Thymus (tissue), 11 donors: ENCODE data around the gene ADAMTS17. TPM values are rescaled to one million over a fixed set of nuclear protein-coding genes. Genes with fewer than 3 reads are reported as not detected.

Source experiments
- DNase-seq, 9 donors: peaks; one replicate each; pipeline ENCODE4 v3.0.0-alpha.2; 2013; ENCODE audit warnings: low spot score in 9 of 9, low read depth in 6 of 9, missing footprints in 1 of 9
- H3K27ac ChIP-seq, 2 donors: one replicate each; pipeline ENCODE4 v1.5.1; 2013; ENCODE audit warnings: control low read depth in 1 of 2, low read depth in 1 of 2, low read length in 1 of 2, mild to moderate bottlenecking in 1 of 2, moderate library complexity in 1 of 2
- H3K27me3 ChIP-seq, 2 donors: one replicate each; pipeline ENCODE4 v1.5.1; 2013; ENCODE audit warnings: low read length in 1 of 2; ENCODE audit not compliant: control insufficient read depth in 2 of 2, insufficient read depth in 1 of 2
- H3K36me3 ChIP-seq, 2 donors: one replicate each; pipeline ENCODE4 v1.5.1; 2013; ENCODE audit warnings: low read length in 1 of 2, mild to moderate bottlenecking in 1 of 2, moderate library complexity in 1 of 2; ENCODE audit not compliant: control insufficient read depth in 2 of 2, insufficient read depth in 2 of 2
- H3K4me1 ChIP-seq, 2 donors: one replicate each; pipeline ENCODE4 v1.5.1; 2013; ENCODE audit warnings: low read length in 2 of 2; ENCODE audit not compliant: control insufficient read depth in 2 of 2, insufficient read depth in 2 of 2
- H3K4me3 ChIP-seq, 2 donors: one replicate each; pipeline ENCODE4 v1.5.1; 2013; ENCODE audit warnings: low read length in 2 of 2, control low read depth in 1 of 2, mild to moderate bottlenecking in 1 of 2
- H3K9me3 ChIP-seq, 2 donors: one replicate each; pipeline ENCODE4 v1.5.1; 2013; ENCODE audit warnings: low read length in 1 of 2, mild to moderate bottlenecking in 1 of 2; ENCODE audit not compliant: control insufficient read depth in 2 of 2, insufficient read depth in 1 of 2
- whole genome bisulfite sequencing: extraction: QIAGEN DNeasy Blood & Tissue Kit; methylation state at CpG from one replicate; pipeline ENCODE4 v1.1.7; 2013; 5-methylcytosine and 5-hydroxymethylcytosine counted together
- polyA plus RNA-seq: library from polyadenylated mRNA; stranded (reverse); fragments of 200-250 nt; gene quantifications from one replicate; pipeline ENCODE4 v1.2.3, GENCODE V29; 2013
- total RNA-seq: library from RNA; stranded (reverse); fragments of 120-200 nt; gene quantifications from one replicate; pipeline ENCODE4 v1.2.4, GENCODE V29; 2013
- donor health status: healthy.

The ADAMTS17 gene
- total and polyA plus RNA-seq, 2 donors: 5.6 to 10.4 TPM

DNA sequence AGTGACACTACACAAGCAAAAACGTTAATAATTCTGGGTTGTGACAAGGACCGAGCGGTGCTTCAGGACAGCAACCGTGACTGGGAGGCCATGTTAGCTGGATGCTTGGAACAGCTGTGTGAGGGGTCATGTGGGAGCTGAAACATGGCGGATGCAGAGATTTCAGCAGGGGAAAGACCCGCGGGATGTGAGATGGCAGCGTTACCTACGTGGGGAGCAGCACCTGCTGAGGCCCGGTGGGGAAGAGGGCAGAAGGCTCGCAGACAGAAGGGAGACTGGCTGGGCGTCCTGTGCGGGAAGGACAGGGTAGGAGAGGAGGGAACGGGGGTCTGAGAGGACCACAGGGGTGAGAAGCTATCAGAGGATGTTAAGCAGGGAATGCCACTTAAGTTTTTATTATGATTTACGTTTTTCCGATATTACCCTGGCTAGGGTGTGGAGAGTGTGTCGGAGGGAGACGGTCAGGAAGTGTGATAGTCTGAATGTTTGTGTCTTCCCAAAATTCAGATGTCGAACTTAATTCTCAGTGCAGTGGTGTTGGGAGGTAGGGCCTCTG lies 379.7 kb downstream of the ADAMTS17 start:
- WGBS: 96% methylated on average over 19 of the region's 19 CpGs
- no peaks in the 10 kb centered on the region for H3K9me3 ChIP-seq
- H3K4me1 ChIP-seq: no peaks in the 10 kb centered on the region
- no peaks in the 10 kb centered on the region for H3K36me3 ChIP-seq
- DNase-seq: no peak
- H3K27me3 ChIP-seq: no peaks in the 10 kb centered on the region
- no peak overlapping the region for H3K27ac ChIP-seq
- H3K4me3 ChIP-seq: no peak overlapping the region

- no peaks in the 10 kb centered on the region for H3K27me3 ChIP-seq
- no peak overlapping the region for H3K4me3 ChIP-seq
- H3K4me1 ChIP-seq: no peaks in the 10 kb centered on the region
- WGBS: 53% methylated on average over 12 of the region's 12 CpGs
- no peaks in the 10 kb centered on the region for H3K36me3 ChIP-seq
- no peak overlapping the region for H3K27ac ChIP-seq
- DNase-seq: no peak
- H3K9me3 ChIP-seq: no peaks in the 10 kb centered on the region
Measured at GRCh38 chr15:99961011-99961441, 380.7 kb downstream of the ADAMTS17 start.

GRCh38 chr15:99959326-99959725 lies 382.4 kb downstream of the ADAMTS17 start:
- Histone ChIP-seq H3K36me3 (no peaks in the 10 kb centered on the region), H3K4me3 (no peak overlapping the region), H3K4me1 (no peaks in the 10 kb centered on the region), H3K9me3 (no peaks in the 10 kb centered on the region), H3K27me3 (no peaks in the 10 kb centered on the region), H3K27ac (no peak overlapping the region)
- WGBS: 91% methylated on average over 6 of the region's 6 CpGs
- no peak for DNase-seq

DNA sequence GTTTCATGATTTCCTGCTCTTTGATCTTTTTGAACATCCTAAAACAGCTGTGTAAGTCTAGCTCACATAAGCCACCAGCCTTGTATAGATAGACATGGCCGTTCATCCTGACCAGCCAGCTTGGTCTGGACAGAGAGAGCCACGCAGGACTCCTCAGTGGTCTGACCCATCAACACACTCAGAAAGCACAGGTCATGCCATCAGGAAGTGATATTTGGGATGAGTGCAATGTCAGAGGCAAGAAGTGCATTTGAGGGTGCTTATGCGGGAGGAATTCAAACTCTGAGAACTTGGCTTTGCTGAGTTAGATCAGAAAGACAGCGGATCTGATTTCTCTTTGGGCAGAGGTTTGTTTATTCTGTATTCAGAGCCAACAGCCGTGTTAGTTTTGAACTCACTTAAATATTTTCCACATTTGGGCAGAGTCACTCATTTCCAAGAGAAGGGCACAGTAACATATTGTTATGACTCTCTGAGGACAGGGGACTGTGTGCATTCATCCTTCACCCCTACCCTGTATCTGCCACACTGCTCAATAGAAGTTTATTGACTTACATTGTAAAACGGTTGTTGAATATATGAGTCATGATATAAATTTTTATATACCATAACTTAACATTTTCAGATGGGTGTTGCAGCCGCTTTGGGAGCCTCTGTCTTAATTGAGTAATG lies 383.2 kb downstream of the ADAMTS17 start:
- H3K9me3 ChIP-seq: no peaks in the 10 kb centered on the region
- no peak overlapping the region for H3K27ac ChIP-seq
- H3K27me3 ChIP-seq: no peaks in the 10 kb centered on the region
- no peak overlapping the region for H3K4me3 ChIP-seq
- H3K36me3 ChIP-seq: no peaks in the 10 kb centered on the region
- H3K4me1 ChIP-seq: no peaks in the 10 kb centered on the region
- 81% methylated on average over 7 of the region's 7 CpGs for WGBS
- DNase-seq: no peak

DNA sequence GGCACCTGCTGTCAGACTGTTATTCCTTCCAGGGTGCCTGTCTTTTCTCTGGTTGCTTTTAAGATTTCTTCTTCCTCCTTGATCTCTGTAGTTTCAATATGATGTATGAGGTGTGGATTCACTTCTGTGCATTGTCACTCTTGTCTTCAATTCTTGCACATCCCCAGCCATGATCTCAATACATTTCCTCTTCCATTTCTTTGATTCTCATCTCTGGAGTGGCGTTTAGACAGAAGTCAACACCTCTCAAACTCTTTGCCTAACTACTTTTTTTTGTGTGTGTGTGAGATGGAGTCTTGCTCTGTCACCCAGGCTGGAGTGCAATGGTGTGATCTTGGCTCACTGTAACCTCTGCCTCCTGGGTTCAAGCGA lies 384.1 kb downstream of the ADAMTS17 start:
- no peak for DNase-seq
- Histone ChIP-seq H3K4me1 (no peaks in the 10 kb centered on the region), H3K27me3 (no peaks in the 10 kb centered on the region), H3K27ac (no peak overlapping the region), H3K9me3 (no peaks in the 10 kb centered on the region), H3K4me3 (no peak overlapping the region), H3K36me3 (no peaks in the 10 kb centered on the region)
- 92% methylated on average over 2 of the region's 2 CpGs for WGBS

DNA sequence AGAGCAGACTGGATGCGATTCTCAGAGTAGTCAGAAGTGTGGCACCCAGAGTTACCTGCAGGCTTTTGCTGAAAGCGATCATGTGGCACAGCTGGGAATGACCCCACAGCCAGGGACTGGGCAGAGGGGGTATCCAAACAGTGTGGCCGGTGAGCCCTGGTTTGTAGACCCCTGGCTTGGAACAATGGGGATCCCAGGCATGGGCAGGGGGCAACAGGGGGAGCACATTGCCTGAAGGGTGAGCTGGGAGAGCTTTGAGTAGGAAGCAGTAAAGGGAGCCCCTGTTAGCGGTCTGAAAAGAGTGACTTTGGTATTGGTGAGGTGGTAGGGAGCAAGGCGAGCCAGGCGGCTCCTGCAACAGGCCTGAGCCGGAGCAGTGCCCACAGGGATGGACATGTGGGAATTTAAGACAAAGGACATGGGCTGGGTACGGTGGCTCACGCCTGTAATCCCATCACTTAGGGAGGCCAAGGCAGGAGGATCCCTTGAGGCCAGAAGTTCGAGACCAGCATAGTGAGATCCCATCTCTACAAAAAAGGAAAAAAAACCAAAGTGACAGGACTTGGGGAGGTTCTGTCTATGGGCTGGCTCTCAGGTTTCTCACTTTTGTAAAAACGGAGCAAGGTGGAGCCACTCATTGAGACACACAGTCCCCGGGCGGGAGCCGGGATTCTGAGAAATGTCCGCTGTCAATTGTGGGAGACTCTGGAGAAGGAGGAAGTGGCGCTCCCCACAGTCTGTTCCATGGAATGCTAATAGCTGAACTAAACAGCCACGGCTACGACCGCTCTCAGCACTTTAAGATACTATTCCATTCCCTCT lies 384.7 kb downstream of the ADAMTS17 start:
- Histone ChIP-seq H3K9me3 (no peaks in the 10 kb centered on the region), H3K4me1 (no peaks in the 10 kb centered on the region), H3K27ac (no peak overlapping the region), H3K27me3 (no peaks in the 10 kb centered on the region), H3K4me3 (no peak overlapping the region), H3K36me3 (no peaks in the 10 kb centered on the region)
- DNase-seq: no peak
- WGBS: 93% methylated on average over 19 of the region's 19 CpGs

DNA sequence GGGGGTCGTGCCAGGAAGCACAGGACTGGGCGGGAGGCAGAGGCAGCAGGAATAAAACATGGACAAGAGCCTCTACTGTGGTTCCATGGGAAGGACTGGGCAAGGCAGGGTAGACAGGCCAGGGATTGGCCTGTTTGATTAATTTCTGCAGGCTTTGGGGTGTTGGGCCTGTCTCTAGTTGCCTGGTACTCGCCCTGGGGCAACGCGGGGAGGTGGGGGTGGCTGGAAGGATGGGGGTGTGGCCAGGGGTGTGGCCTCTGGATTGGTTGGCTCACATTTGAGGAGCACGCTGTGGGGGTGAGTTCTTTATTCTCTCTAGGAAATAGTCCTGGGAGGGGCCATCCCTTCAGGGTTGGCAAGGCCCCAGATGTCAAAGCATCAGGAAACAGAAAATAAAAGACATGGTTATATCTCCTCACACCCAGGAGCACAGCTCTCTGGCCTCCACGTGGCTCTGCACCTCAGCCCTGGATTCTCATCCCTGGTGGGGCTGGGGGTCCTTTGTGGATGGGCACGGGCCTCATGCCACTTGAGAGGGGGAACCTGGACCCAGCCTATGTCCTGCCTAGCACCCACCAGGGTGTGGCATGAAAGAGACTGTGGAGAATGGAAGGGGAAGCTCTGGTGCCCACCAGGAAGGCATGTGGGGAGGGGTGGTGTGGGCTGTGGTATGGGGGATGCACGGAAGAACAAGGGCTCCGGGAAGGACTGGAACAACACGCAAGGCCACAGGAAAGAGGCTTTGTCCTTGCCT lies 385.6 kb downstream of the ADAMTS17 start:
- Histone ChIP-seq H3K4me3 (no peak overlapping the region), H3K4me1 (no peaks in the 10 kb centered on the region), H3K36me3 (no peaks in the 10 kb centered on the region), H3K27me3 (no peaks in the 10 kb centered on the region), H3K9me3 (no peaks in the 10 kb centered on the region), H3K27ac (no peak overlapping the region)
- no peak for DNase-seq
- 78% methylated on average over 11 of the region's 11 CpGs for WGBS

DNA sequence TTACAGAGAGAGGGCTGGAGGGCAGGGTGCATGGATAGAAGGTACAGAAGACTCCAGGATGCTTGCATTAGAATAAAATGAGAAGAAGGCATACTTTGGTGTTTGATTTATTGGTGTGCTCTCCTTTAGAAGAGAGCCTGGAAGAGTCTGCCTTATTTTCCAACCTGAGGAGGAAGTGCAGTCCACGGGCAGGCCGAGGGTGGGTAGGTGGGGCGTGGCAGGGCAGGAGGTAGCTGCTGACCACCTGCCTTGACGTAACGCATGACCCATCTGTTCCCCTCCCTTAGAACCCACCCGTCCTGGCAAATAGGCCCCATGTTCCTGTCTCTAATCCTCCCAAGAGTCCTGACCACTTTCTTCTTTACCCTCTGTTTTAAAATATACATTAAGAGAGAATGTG lies 386.2 kb downstream of the ADAMTS17 start:
- Histone ChIP-seq H3K4me1 (no peaks in the 10 kb centered on the region), H3K27ac (no peak overlapping the region), H3K4me3 (no peak overlapping the region), H3K27me3 (no peaks in the 10 kb centered on the region), H3K36me3 (no peaks in the 10 kb centered on the region), H3K9me3 (no peaks in the 10 kb centered on the region)
- DNase-seq: no peak
- 85% methylated on average over 6 of the region's 6 CpGs for WGBS

GRCh38 chr15:99955181-99955525 lies 386.6 kb downstream of the ADAMTS17 start:
- Histone ChIP-seq H3K4me3 (no peak overlapping the region), H3K4me1 (no peaks in the 10 kb centered on the region)

More at GRCh38 chr15:99955181-99955525, 386.6 kb downstream of the ADAMTS17 start:
- no peak overlapping the region for H3K27ac ChIP-seq
- DNase-seq: no peak
- H3K36me3 ChIP-seq: no peaks in the 10 kb centered on the region
- H3K9me3 ChIP-seq: no peaks in the 10 kb centered on the region
- H3K27me3 ChIP-seq: no peaks in the 10 kb centered on the region
- WGBS: 96% methylated on average over 1 of the region's 1 CpG
